ENCODE measurements around the gene TGM2. TPM values are rescaled to one million over a fixed set of nuclear protein-coding genes. Genes with fewer than 3 reads are reported as not detected.
A peak's percentile ranks its signal among the peaks of the same experiment; 100 is the strongest.

The TGM2 gene
- total and polyA plus RNA-seq, 2 donors (not counting 1 experiment from before 2014, with no cell fraction given): 2.4 to 60.8 TPM

- ChIA-PET CTCF (interaction anchor here (0.7 to 6.1 kb wide), 7 partner anchors 54 to 115 kb away, joined by 3 to 74 read pairs (median 6); no protein-coding TSS in a partner anchor), POLR2A (no interaction called here)
- Histone ChIP-seq H3K27me3 (replicated peaks in 1 of 4; ENCODE audit: control extremely low read depth in 1 of 4, control insufficient read depth in 3 of 4, insufficient read depth in 4 of 4, low read length in 3 of 4) (peaks cover 0 to 7% (median 0%) of the 10 kb centered on the region in 4 experiments), H3K79me2 (ENCODE audit: control insufficient read depth, insufficient read depth, low read length) (no peaks in the 10 kb centered on the region), H4K20me1 (ENCODE audit: control insufficient read depth, insufficient read depth, low read length, poor library complexity, severe bottlenecking) (no peaks in the 10 kb centered on the region), H3K9ac (ENCODE audit: low read length) (no peak overlapping the region), H3K4me1 (ENCODE audit: control insufficient read depth in 2 of 2, insufficient read depth in 2 of 2, low read length in 2 of 2) (peaks cover 18 to 28% of the 10 kb centered on the region in 2 donors), H3K4me3 (ENCODE audit: control extremely low read depth in 1 of 5, extremely low read depth in 1 of 5, insufficient read depth in 1 of 5, low read depth in 2 of 5, low read length in 4 of 5) (no peak overlapping the region), H3K36me3 (replicated peaks in 1 of 2; ENCODE audit: control extremely low read depth in 1 of 2, control insufficient read depth in 1 of 2, extremely low read depth in 1 of 2, insufficient read depth in 2 of 2, low read length in 1 of 2) (no peaks in the 10 kb centered on the region), H3K27ac (ENCODE audit: low read length in 2 of 2) (peak overlapping the region in 1 of 2 donors; percentile 6), H2AFZ (ENCODE audit: insufficient read depth, low read depth, low read length, poor library complexity, severe bottlenecking) (peak overlapping the region; percentile 39), H3K9me3 (ENCODE audit: control extremely low read depth in 1 of 3, control insufficient read depth in 2 of 3, insufficient read depth in 1 of 3, low read length in 2 of 3) (peaks cover 0 to 4% (median 0%) of the 10 kb centered on the region in 3 donors), H3K4me2 (replicated peaks; ENCODE audit: low read depth, low read length, poor library complexity, severe bottlenecking) (peak overlapping the region; percentile 26)
- no peak overlapping the region for H3K4me3 Mint-ChIP-seq
- TF ChIP-seq EZH2 (IDR thresholded peaks at IDR 0.05; ENCODE audit: borderline replicate concordance, insufficient read depth, low read depth, low read length, poor library complexity, severe bottlenecking): no peak
- TF ChIP-seq, protein P1, sequence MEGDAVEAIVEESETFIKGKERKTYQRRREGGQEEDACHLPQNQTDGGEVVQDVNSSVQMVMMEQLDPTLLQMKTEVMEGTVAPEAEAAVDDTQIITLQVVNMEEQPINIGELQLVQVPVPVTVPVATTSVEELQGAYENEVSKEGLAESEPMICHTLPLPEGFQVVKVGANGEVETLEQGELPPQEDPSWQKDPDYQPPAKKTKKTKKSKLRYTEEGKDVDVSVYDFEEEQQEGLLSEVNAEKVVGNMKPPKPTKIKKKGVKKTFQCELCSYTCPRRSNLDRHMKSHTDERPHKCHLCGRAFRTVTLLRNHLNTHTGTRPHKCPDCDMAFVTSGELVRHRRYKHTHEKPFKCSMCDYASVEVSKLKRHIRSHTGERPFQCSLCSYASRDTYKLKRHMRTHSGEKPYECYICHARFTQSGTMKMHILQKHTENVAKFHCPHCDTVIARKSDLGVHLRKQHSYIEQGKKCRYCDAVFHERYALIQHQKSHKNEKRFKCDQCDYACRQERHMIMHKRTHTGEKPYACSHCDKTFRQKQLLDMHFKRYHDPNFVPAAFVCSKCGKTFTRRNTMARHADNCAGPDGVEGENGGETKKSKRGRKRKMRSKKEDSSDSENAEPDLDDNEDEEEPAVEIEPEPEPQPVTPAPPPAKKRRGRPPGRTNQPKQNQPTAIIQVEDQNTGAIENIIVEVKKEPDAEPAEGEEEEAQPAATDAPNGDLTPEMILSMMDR (IDR thresholded peaks at IDR 0.05): no peak
- H3K27ac Mint-ChIP-seq: peak overlapping the region; percentile 15
- H3K9me3 Mint-ChIP-seq (ENCODE audit: insufficient read depth): no peaks in the 10 kb centered on the region
- H3K27me3 Mint-ChIP-seq: no peaks in the 10 kb centered on the region
- DNase-seq (no peak), ATAC-seq (ENCODE audit: low read depth) (no peak)
- intact Hi-C loops (cut with micrococcal nuclease): no loop called here
- H3K4me1 Mint-ChIP-seq: peaks cover 27% of the 10 kb centered on the region
- WGBS (ENCODE audit: insufficient coverage): 71% methylated on average over 6 of the region's 7 CpGs
These were observed 3.0 kb upstream of the TGM2 start for GRCh38 chr20:38167851-38168760.
